Activated naive CD8-positive, alpha-beta T cell treated with anti-CD3 and anti-CD28 coated beads, Interleukin-2, amount 10 ng/mL, durations not matched to agents 7 days and 5 days (primary cell): ENCODE results near the gene B4GALNT4. TPM values are rescaled to one million over a fixed set of nuclear protein-coding genes. Genes with fewer than 3 reads are reported as not detected.
"Not testable (repeated sequence)": the region's sequence is repeated elsewhere in the genome, so short reads cannot be mapped to it uniquely, and the experiment has no call there.

ENCODE experiments used
- ATAC-seq: fragments of 150-1000 bp; cut with Tn5 transposase; one replicate; pipeline ENCODE4 v1.10.0; 2021; ENCODE audit warnings: low read depth, moderate library complexity
- POLR2A ChIA-PET: fragments of 350-600 bp; sonication (Branson Sonifier 250); formaldehyde crosslinking; loops from one replicate; lab custom pipeline; 2021; ENCODE audit warnings: antibody characterized with exemption; lab: Charles Lee
- DNase-seq: peaks from one replicate; pipeline ENCODE4 v3.0.0; 2021
- H3K27ac Mint-ChIP-seq: one replicate; pipeline ENCODE4 v1.8.0; 2022; ENCODE audit warnings: mild to moderate bottlenecking, mixed read lengths
- H3K27me3 Mint-ChIP-seq: one replicate; pipeline ENCODE4 v1.8.0; 2022; ENCODE audit warnings: mild to moderate bottlenecking, moderate library complexity, mixed read lengths
- H3K36me3 Mint-ChIP-seq: one replicate; pipeline ENCODE4 v1.8.0; 2021; ENCODE audit warnings: mild to moderate bottlenecking, mixed read lengths
- H3K4me1 Mint-ChIP-seq: one replicate; pipeline ENCODE4 v1.8.0; 2021; ENCODE audit warnings: mixed read lengths
- H3K4me3 Mint-ChIP-seq: one replicate; pipeline ENCODE4 v1.8.0; 2022; ENCODE audit warnings: mild to moderate bottlenecking, moderate library complexity, mixed read lengths
- H3K9me3 Mint-ChIP-seq: one replicate; pipeline ENCODE4 v1.8.0; 2021; ENCODE audit warnings: mixed read lengths
- total RNA-seq, 2 experiments: library from RNA; stranded (reverse); gene quantifications; one replicate each; pipeline ENCODE4 v1.2.3, GENCODE V29; 2021

Gene B4GALNT4, protein sequence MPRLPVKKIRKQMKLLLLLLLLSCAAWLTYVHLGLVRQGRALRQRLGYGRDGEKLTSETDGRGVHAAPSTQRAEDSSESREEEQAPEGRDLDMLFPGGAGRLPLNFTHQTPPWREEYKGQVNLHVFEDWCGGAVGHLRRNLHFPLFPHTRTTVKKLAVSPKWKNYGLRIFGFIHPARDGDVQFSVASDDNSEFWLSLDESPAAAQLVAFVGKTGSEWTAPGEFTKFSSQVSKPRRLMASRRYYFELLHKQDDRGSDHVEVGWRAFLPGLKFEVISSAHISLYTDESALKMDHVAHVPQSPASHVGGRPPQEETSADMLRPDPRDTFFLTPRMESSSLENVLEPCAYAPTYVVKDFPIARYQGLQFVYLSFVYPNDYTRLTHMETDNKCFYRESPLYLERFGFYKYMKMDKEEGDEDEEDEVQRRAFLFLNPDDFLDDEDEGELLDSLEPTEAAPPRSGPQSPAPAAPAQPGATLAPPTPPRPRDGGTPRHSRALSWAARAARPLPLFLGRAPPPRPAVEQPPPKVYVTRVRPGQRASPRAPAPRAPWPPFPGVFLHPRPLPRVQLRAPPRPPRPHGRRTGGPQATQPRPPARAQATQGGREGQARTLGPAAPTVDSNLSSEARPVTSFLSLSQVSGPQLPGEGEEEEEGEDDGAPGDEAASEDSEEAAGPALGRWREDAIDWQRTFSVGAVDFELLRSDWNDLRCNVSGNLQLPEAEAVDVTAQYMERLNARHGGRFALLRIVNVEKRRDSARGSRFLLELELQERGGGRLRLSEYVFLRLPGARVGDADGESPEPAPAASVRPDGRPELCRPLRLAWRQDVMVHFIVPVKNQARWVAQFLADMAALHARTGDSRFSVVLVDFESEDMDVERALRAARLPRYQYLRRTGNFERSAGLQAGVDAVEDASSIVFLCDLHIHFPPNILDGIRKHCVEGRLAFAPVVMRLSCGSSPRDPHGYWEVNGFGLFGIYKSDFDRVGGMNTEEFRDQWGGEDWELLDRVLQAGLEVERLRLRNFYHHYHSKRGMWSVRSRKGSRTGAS
- 1 to 10 TPM; 1.1 TPM for total RNA-seq

DNA sequence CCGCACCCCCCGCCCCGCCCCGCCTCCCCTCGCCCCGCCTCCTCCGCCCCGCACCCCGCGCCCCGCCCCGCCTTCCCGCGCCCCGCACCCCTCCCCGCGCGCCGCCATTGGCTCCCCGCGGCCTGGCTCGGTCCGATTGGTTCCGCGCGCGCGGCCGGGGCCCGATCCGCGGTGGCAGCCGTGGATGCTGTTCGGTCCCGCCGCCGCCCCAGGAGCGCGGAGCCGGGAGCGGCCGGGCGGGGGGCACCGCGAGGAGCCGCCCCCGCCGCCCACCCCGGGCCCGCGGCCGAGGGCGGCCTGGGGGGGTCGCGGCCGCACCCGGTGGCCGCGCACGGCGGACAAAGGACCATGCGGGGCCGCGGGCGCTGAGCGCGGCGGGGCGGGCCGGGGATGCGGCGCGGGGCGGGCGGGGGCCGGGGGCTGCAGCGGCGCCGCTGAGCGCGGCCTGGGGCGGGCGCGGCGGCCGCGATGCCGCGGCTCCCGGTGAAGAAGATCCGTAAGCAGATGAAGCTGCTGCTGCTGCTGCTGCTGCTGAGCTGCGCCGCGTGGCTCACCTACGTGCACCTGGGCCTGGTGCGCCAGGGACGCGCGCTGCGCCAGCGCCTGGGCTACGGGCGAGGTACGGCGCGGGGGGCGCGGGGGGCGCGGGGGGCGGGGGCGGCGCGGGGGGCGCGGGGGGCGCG is at the start of gene B4GALNT4:
TSS of gene B4GALNT4 (plus strand) at position 164 of the 683 bp plus-strand sequence. CDS start at position 469, 305 bp downstream.
- Mint-ChIP-seq H3K4me1 (peaks cover 10% of the 10 kb centered on the region), H3K27me3 (peaks cover 40% of the 10 kb centered on the region), H3K9me3 (peaks cover 6% of the 10 kb centered on the region), H3K36me3 (no peaks in the 10 kb centered on the region), H3K4me3 (peak within 1 kb of the TSS; percentile 59), H3K27ac (no peak within 1 kb of the TSS)
- peak; percentile 24 for ATAC-seq
- DNase-seq: no peak
- POLR2A ChIA-PET: interaction anchor here (0.6 to 1.5 kb wide), 2 partner anchors 10 to 86 kb away, joined by 3 read pairs; no protein-coding TSS in a partner anchor

DNA sequence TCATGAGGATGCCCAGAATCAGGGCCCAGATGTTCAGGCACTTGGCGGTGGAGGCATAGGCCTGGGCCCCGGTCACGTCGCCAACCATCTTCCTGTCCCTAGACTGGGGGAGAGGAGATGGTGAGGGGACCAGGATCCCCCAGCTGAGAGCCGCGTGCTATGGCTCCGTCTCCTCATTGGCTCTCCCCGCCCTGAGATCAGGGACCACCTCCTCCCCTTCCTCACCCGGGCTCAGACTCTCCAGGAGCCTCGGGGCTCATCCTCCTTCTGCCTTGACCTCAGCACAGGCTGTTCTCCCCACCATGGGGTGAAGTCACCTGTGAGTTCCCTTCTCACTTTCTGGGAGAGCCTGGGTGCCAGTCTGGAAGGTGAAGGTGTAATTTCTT is 49.4 kb upstream of the B4GALNT4 start:
- not testable (repeated sequence) for H3K27me3 Mint-ChIP-seq, DNase-seq, H3K9me3 Mint-ChIP-seq
- H3K4me1 Mint-ChIP-seq: peaks cover 31% of the 10 kb centered on the region
- H3K27ac Mint-ChIP-seq: peak overlapping the region; percentile 93
- peak; percentile 20 for ATAC-seq
- POLR2A ChIA-PET: interaction anchor here (0.7 to 3.2 kb wide), 14 partner anchors 8 to 499 kb away, joined by 3 to 45 read pairs (median 4); partner anchors contain the start of genes IFITM2 and NLRP6
- H3K36me3 Mint-ChIP-seq: peaks cover 32% of the 10 kb centered on the region
- H3K4me3 Mint-ChIP-seq: peak overlapping the region; percentile 84

DNA sequence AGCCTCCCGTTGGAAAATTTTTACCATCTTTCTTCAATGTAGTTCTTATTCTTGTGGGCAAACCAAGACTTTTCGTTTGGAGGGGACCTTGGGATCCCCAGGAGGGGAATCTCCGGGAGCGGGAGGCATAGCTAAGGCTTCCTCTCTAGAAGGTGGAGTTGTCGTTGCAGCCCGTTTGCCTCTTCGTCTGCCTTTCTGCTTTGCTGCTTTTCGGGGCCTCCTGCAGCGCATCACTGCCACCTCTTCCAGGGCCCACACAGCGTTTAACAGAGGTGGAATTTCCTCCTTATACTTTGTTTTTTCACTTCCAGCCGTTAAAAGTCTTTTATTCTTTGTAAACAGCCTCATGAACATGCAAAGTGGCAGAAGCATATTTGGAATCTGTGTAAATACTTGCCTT is 45.1 kb upstream of the B4GALNT4 start:
- peak overlapping the region; percentile 69 for H3K4me3 Mint-ChIP-seq
- peaks cover 48% of the 10 kb centered on the region for H3K4me1 Mint-ChIP-seq
- ATAC-seq (no peak), DNase-seq (peak; percentile 26)
- H3K27ac Mint-ChIP-seq: peak overlapping the region; percentile 67
- H3K9me3 Mint-ChIP-seq: no peaks in the 10 kb centered on the region
- POLR2A ChIA-PET: interaction anchor here (0.8 to 6.2 kb wide), 8 partner anchors 12 to 126 kb away, joined by 3 to 71 read pairs (median 4); partner anchors contain the start of genes PTDSS2 and SIGIRR
- H3K36me3 Mint-ChIP-seq: peaks cover 9% of the 10 kb centered on the region
- H3K27me3 Mint-ChIP-seq: no peaks in the 10 kb centered on the region

DNA sequence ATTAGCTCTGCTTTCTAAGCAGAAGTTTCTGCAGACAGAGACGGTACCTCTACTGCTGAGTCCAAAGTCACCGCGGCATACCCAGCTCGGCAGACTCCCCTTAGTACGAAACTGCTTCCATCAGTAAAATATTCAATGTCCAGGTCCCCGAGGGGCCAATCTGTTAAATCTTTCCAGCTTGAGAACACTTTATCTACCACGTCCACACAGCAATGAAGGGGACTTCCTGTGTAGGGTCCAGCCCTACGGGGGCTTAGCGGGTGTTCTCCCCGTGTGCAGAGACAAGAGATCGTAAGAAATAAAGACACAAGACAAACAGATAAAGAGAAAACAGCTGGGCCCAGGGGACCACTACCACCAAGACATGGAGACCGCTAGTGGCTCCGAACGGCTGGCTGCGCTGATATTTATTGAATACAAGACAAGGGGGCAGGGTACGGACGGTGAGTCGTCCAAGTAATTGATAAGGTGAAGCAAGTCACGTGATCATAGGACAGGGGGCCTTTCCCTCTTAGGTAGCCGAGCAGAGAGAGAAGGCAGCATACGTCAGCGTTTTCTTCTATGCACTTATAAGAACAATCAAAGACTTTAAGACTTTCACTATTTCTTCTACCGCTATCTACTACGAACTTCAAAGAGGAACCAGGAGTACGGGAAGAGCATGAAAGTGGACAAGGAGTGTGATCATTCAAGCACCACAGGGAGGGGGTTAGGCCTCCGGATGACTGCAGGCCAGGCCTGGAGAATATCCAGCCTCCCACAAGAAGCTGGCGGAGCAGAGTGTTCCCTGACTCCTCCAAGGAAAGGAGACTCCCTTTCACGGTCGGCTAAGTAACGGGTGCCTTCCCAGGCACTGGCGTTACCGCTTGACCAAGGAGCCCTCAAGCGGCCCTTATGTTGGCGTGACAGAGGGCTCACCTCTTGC is 44.4 kb upstream of the B4GALNT4 start:
- not testable (repeated sequence) for H3K36me3 Mint-ChIP-seq, H3K27me3 Mint-ChIP-seq, ATAC-seq, H3K9me3 Mint-ChIP-seq
- peaks cover 53% of the 10 kb centered on the region for H3K4me1 Mint-ChIP-seq
- POLR2A ChIA-PET: interaction anchor here (0.6 to 6.2 kb wide), 10 partner anchors 8 to 126 kb away, joined by 3 to 71 read pairs (median 4); partner anchors contain the start of genes PTDSS2 and SIGIRR
- H3K4me3 Mint-ChIP-seq: peak overlapping the region; percentile 69
- peak overlapping the region; percentile 67 for H3K27ac Mint-ChIP-seq
- DNase-seq: peak; percentile 30

DNA sequence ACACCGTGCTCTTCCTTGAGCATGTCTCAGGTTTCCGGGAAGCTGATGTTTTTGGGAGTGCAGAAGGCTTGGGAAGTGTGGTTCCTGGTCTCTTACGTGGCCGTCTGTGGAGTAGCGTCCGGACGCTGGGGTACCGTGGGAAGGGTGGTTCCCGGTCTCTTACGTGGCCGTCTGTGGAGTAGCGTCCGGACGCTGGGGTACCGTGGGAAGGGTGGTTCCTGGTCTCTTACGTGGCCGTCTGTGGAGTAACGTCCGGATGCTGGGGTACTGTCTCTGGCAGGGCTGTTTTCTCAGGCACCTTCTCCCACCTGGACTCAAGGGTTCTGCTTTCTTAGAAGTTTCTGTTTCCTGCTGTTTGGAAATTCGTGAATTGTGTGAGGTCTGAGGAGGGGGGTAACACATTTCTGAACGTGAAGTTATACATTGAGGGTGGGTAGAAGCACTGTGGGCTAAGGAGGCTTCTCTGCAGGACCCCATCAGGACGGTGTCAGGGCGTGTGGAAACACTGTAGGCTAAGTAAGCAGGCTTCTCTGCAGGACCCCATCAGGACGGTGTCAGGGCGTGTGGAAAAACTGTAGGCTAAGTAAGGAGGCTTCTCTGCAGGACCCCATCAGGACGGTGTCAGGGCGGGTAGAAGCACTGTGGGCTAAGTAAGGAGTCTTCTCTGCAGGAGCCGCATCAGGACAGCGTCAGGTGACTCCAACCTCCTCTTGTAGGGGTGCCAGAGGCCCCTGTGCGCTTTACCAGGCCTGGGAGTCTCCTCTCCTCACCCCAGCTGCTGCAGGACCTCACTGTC is 43.3 kb upstream of the B4GALNT4 start:
- no peaks in the 10 kb centered on the region for H3K27me3 Mint-ChIP-seq
- DNase-seq: peak; percentile 22
- peak overlapping the region; percentile 86 for H3K4me3 Mint-ChIP-seq
- H3K27ac Mint-ChIP-seq: peak overlapping the region; percentile 100
- POLR2A ChIA-PET: interaction anchor here (0.6 to 6.2 kb wide), 14 partner anchors 9 to 123 kb away, joined by 3 to 103 read pairs (median 9); partner anchors contain the start of genes IFITM1, IFITM2 and NLRP6
- no peaks in the 10 kb centered on the region for H3K9me3 Mint-ChIP-seq
- ATAC-seq: peak; percentile 7
- peaks cover 1% of the 10 kb centered on the region for H3K36me3 Mint-ChIP-seq
- H3K4me1 Mint-ChIP-seq: peaks cover 58% of the 10 kb centered on the region

DNA sequence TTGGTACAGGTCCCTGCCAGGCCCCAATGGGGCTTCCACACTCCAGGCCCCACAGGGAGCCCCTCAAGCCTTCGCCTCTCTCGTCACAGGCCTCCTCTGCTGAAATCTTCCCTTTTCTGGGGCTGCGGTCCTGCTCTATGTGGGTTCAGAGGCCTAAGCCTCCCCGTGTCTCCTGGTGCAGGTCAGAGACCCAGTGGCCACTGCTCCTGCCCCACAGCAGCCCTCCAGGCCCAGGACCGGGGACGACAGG is 42.8 kb upstream of the B4GALNT4 start:
- ATAC-seq (peak; percentile 6), DNase-seq (peak; percentile 66)
- Mint-ChIP-seq H3K27me3 (no peaks in the 10 kb centered on the region), H3K4me1 (peaks cover 63% of the 10 kb centered on the region), H3K4me3 (peak overlapping the region; percentile 86), H3K27ac (peak overlapping the region; percentile 100), H3K36me3 (peaks cover 4% of the 10 kb centered on the region), H3K9me3 (no peaks in the 10 kb centered on the region)
- POLR2A ChIA-PET: interaction anchor here (1.0 to 6.2 kb wide), 11 partner anchors 10 to 123 kb away, joined by 4 to 103 read pairs (median 9); partner anchors contain the start of genes IFITM1, IFITM2 and NLRP6

DNA sequence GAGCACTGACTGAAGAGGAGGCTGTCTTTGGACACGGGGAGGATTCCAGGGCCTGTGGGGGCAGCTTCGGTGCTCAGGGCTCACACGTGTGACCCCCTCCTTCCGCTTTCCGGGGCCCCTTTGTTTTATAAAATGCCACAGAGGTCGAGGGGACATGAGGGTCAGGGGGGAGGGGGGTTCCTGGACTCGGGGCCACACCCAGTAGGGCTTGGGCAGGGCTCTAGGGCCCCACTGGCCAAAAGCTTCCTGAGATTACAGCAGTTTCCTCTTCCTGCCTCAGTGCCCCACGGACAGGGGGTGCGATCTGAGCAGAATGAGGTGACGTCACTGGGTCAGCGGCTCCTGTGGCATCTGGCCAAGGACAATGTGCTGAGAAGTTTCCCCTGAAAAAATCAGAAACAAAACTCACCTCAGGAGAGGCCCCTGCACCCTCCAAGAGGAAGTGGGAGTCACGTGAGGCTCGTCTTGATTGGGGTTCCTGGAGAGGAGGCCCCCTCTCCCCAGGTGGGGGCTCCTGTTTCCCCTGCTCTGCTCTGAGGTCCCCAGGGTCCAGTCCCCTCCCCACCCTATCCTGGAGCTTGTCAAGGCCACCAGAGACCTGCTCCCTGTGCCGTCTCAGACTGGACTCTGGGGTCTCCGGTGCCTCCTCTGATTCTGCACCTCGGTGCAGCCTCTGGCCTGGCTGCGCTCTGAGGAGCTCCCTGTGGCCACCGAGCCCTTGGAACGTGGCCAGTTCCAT is 42.3 kb upstream of the B4GALNT4 start:
- DNase-seq (peak; percentile 77), ATAC-seq (peak; percentile 62)
- Mint-ChIP-seq H3K4me1 (peaks cover 68% of the 10 kb centered on the region), H3K36me3 (peaks cover 6% of the 10 kb centered on the region), H3K4me3 (peak overlapping the region; percentile 86), H3K27me3 (no peaks in the 10 kb centered on the region), H3K27ac (peak overlapping the region; percentile 100), H3K9me3 (peaks cover 1% of the 10 kb centered on the region)
- POLR2A ChIA-PET: interaction anchor here (0.8 to 6.2 kb wide), 15 partner anchors 11 to 122 kb away, joined by 3 to 103 read pairs (median 8); partner anchors contain the start of genes IFITM1, IFITM2, NLRP6 and PGGHG

DNA sequence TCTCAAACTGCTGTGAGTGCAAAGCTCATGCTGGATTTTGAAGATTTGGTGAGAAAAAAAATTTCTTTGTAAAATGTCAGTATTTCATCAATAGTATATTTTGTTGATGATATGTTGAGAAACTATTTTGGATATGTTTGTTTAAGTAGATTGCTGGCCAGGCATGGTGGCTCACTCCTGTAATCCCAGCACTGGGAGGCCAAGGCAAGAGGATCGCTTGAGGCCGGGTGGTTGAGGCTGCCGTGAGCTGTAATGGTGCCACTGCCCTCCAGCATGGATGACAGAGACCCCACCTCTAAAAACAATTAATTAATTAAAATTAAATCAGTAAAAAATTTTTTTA is 41.7 kb upstream of the B4GALNT4 start:
- ATAC-seq (no peak), DNase-seq (no peak)
- Mint-ChIP-seq H3K4me3 (peak overlapping the region; percentile 86), H3K27me3 (no peaks in the 10 kb centered on the region), H3K36me3 (peaks cover 9% of the 10 kb centered on the region), H3K9me3 (peaks cover 1% of the 10 kb centered on the region), H3K27ac (peak overlapping the region; percentile 100), H3K4me1 (peaks cover 69% of the 10 kb centered on the region)
- POLR2A ChIA-PET: interaction anchor here (0.8 to 6.2 kb wide), 13 partner anchors 11 to 122 kb away, joined by 3 to 103 read pairs (median 9); partner anchors contain the start of genes IFITM1, IFITM2, NLRP6 and PGGHG

DNA sequence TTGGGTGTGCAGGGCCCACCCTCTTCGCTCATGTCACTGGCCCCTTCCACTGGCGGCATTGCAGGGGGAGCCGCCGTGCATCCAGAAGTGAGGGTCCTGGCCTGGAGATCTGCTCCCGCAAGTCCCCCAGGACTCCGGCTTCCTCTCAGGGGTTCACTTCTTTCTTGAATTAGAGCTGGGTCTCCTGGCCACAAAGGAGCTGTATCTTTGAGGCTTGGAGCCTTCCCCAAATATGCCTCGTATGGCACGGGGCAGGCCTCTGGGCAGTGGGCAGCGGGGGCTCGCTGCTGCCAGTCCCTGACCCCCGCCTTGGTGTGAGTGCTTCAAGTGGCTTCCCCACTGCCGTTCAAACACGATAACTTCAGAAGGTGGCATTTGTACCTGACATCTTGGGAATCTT is 41.3 kb upstream of the B4GALNT4 start:
- Mint-ChIP-seq H3K9me3 (peaks cover 1% of the 10 kb centered on the region), H3K4me3 (no peak overlapping the region), H3K27me3 (no peaks in the 10 kb centered on the region), H3K4me1 (peaks cover 73% of the 10 kb centered on the region), H3K27ac (peak overlapping the region; percentile 64), H3K36me3 (peaks cover 13% of the 10 kb centered on the region)
- DNase-seq (peak; percentile 32), ATAC-seq (no peak)
- POLR2A ChIA-PET: interaction anchor here (0.8 to 6.2 kb wide), 10 partner anchors 12 to 45 kb away, joined by 3 to 103 read pairs (median 11); partner anchors contain the start of genes IFITM1, IFITM2 and PGGHG

DNA sequence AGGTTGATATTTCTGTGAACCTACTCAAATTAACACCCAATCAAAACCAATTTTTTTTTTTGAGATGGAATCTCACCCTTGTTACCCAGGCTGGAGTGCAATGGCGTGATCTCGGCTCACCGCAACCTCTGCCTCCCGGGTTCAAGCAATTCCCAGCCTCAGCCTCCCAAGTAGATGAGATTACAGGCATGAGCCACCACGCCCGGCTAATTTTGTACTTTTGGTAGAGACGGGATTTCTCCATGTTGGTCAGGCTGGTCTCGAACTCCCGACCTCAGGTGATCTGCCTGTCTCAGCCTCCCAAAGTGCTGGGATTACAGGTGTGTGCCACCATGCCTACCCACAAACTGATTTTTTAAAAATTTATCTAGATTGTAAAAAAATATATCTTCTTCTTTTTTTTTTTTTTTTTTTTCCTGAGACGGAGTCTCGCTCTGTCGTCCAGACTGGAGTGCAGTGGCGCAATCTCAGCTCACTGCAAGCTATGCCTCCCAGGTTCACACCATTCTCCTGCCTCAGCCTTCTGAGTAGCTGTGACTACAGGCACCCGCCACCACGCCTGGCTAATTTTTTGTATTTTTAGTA is 40.7 kb upstream of the B4GALNT4 start:
- H3K36me3 Mint-ChIP-seq: peaks cover 15% of the 10 kb centered on the region
- peak overlapping the region; percentile 89 for H3K27ac Mint-ChIP-seq
- H3K4me3 Mint-ChIP-seq: peak overlapping the region; percentile 62
- H3K4me1 Mint-ChIP-seq: peaks cover 74% of the 10 kb centered on the region
- H3K9me3 Mint-ChIP-seq, ATAC-seq, H3K27me3 Mint-ChIP-seq: not testable (repeated sequence)
- peak; percentile 30 for DNase-seq
- POLR2A ChIA-PET: interaction anchor here (0.7 to 5.6 kb wide), 11 partner anchors 9 to 121 kb away, joined by 4 to 103 read pairs (median 14); partner anchors contain the start of genes BET1L, IFITM1 and RIC8A
